NCI-H524 treated with DMSO at 0.1 percent for 48 hours (cell line): ENCODE data around the gene PRM2.
"Not testable (repeated sequence)": the region's sequence is repeated elsewhere in the genome, so short reads cannot be mapped to it uniquely, and the experiment has no call there.

Source experiments
- DNase-seq: peaks from one replicate; lab custom pipeline; 2025; lab: John Stamatoyannopoulos, UW

The PRM2 gene

GRCh38 chr16:11307639-11308492, 31.6 kb upstream of the PRM2 start:
- no peak for DNase-seq

GRCh38 chr16:11306997-11307638, 30.8 kb upstream of the PRM2 start:
- DNase-seq, result no peak

GRCh38 chr16:11306381-11306780, 30.1 kb upstream of the PRM2 start:
- DNase-seq, result no peak

GRCh38 chr16:11303405-11304138, 27.3 kb upstream of the PRM2 start:
- no peak for DNase-seq

GRCh38 chr16:11302977-11303376, 26.7 kb upstream of the PRM2 start:
- no peak for DNase-seq

- DNase-seq, result no peak
Measured at GRCh38 chr16:11301645-11302501, 25.6 kb upstream of the PRM2 start.

GRCh38 chr16:11300560-11300892, 24.2 kb upstream of the PRM2 start:
- no peak for DNase-seq

GRCh38 chr16:11299865-11300559, 23.7 kb upstream of the PRM2 start:
- no peak for DNase-seq

- DNase-seq, result not testable (repeated sequence)
Measured at GRCh38 chr16:11298950-11299547, 22.8 kb upstream of the PRM2 start.

GRCh38 chr16:11298143-11298900, 22.0 kb upstream of the PRM2 start:
- DNase-seq, result no peak

GRCh38 chr16:11297492-11298142, 21.3 kb upstream of the PRM2 start:
- no peak for DNase-seq

GRCh38 chr16:11296706-11297491, 20.6 kb upstream of the PRM2 start:
- DNase-seq, result no peak

- DNase-seq, result no peak
Measured at GRCh38 chr16:11296351-11296705, 20.0 kb upstream of the PRM2 start.

- DNase-seq, result no peak
Measured at GRCh38 chr16:11295672-11296071, 19.4 kb upstream of the PRM2 start.

GRCh38 chr16:11292076-11292748, 15.9 kb upstream of the PRM2 start:
- no peak for DNase-seq

- no peak for DNase-seq
Measured at GRCh38 chr16:11291091-11291703, 14.9 kb upstream of the PRM2 start.

- no peak for DNase-seq
Measured at GRCh38 chr16:11290102-11290893, 14.0 kb upstream of the PRM2 start.
